ENCODE results near the gene GEN1. TPM values are rescaled to one million over a fixed set of nuclear protein-coding genes. Genes with fewer than 3 reads are reported as not detected.

The GEN1 gene
- total RNA-seq, 4 donors from 2014 or later, result 2.3 to 8.8 (median 6.7) TPM

DNA sequence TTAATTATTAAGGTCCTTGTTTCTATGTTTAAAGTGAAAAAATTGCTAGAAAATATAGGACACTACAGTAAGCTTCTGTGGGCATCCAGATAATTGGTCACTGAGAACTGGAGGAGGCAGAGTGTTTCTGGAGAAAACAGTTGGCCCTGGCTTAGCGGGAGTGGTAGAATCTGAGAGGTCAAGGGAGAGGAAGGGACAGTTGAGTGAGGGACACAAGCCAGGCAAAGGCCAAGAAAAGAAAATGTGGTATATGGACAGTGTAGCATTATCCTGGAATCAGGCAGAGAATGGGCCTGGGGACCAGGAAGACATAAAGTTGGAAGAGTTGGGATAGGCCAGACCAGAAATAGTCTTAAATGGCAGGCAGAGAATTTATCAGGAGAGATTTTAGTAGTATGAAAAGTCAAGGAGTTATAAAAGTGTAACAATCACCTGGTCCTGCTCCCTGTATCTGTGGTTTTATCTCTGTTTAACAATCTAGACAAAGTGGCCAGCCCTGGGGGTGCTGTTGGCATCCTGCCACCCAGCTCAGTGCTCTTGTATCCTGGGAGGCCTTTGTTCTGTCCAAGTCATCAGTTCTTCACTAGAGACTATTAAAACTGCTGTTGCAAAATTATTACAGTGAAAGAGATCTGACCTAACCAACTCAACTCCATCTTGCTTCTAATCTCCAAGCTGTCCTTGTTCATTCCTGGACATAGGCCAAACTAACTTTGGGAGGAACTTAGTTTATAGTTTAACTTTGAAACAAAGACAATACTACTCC is 46.9 kb downstream of the GEN1 start:
- ATAC-seq (ENCODE audit: low FRiP score), result no peak

GRCh38 chr2:17803497-17803896 is 49.6 kb downstream of the GEN1 start:
- TF ChIP-seq, protein P1, sequence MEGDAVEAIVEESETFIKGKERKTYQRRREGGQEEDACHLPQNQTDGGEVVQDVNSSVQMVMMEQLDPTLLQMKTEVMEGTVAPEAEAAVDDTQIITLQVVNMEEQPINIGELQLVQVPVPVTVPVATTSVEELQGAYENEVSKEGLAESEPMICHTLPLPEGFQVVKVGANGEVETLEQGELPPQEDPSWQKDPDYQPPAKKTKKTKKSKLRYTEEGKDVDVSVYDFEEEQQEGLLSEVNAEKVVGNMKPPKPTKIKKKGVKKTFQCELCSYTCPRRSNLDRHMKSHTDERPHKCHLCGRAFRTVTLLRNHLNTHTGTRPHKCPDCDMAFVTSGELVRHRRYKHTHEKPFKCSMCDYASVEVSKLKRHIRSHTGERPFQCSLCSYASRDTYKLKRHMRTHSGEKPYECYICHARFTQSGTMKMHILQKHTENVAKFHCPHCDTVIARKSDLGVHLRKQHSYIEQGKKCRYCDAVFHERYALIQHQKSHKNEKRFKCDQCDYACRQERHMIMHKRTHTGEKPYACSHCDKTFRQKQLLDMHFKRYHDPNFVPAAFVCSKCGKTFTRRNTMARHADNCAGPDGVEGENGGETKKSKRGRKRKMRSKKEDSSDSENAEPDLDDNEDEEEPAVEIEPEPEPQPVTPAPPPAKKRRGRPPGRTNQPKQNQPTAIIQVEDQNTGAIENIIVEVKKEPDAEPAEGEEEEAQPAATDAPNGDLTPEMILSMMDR (IDR thresholded peaks at IDR 0.05), result no peak
- ATAC-seq (ENCODE audit: low FRiP score) (no peak), DNase-seq (ENCODE audit: low spot score) (no peak)

More for the DNA sequence above, 46.9 kb downstream of the GEN1 start:
- TF ChIP-seq, protein P1 (IDR thresholded peaks at IDR 0.05), result no peak
- DNase-seq (ENCODE audit: low spot score), result no peak

GRCh38 chr2:17804358-17804757 is 50.4 kb downstream of the GEN1 start:
- ATAC-seq (ENCODE audit: low FRiP score) (no peak), DNase-seq (ENCODE audit: low spot score) (no peak)
- TF ChIP-seq, protein P1 (IDR thresholded peaks at IDR 0.05), result no peak

- ATAC-seq (ENCODE audit: low FRiP score) (no peak), DNase-seq (ENCODE audit: low spot score) (no peak)
- TF ChIP-seq, protein P1 (IDR thresholded peaks at IDR 0.05), result no peak
These were observed 51.2 kb downstream of the GEN1 start for GRCh38 chr2:17805166-17805565.

DNA sequence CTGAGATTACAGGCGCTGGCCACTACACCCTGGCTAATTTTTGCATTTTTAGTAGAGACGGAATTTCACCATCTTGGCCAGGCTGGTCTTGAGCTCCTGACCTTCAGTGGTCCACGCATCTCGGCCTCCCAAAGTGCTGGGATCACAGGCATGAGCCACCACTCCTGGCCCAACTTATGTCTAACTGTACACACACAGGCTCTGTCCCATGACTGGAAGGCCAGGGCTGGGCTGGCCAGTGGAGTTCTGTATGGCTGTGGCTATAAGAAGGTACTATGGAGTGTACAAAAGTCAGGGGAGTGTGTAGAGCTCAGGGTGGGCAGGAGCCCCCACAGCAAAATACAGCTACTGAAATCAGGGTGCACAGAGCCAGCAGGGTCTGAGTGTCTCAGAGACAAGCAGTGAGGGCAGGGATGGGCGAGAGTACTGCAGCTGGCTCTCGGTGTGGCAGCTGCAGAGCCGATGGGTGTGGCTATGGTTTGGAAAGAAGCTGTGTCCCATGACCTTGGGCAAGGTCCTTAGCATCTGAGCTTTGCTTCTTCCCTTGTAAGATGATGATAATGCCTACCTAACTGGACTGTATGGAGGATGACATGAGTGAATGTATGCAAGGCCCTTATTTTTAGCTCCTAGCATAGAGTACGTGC is 51.9 kb downstream of the GEN1 start:
- ATAC-seq (ENCODE audit: low FRiP score) (no peak), DNase-seq (ENCODE audit: low spot score) (no peak)
- TF ChIP-seq, protein P1 (IDR thresholded peaks at IDR 0.05), result no peak

GRCh38 chr2:17813010-17813741 is 59.2 kb downstream of the GEN1 start:
- TF ChIP-seq, protein P1 (IDR thresholded peaks at IDR 0.05), result no peak
- DNase-seq (ENCODE audit: low spot score) (no peak), ATAC-seq (ENCODE audit: low FRiP score) (no peak)

Measured in omental fat pad (tissue), 4 donors.